Activated B cell treated with CpG ODN at 0.5 μM for 24 hours (primary cell): Measurements from ENCODE around the gene OGDH. TPM values are rescaled to one million over a fixed set of nuclear protein-coding genes. Genes with fewer than 3 reads are reported as not detected.

ENCODE experiments used
- ATAC-seq: fragments of 200-7000 bp; cut with Tn5 transposase; one replicate; pipeline ENCODE4 v1.10.0; 2021; ENCODE audit warnings: low read depth, mild to moderate bottlenecking, moderate library complexity
- CTCF ChIA-PET: fragments of 350-600 bp; sonication (Branson Sonifier 250); formaldehyde crosslinking; loops from one replicate; lab custom pipeline; 2021; ENCODE audit warnings: antibody characterized with exemption; lab: Charles Lee
- POLR2A ChIA-PET: fragments of 350-600 bp; sonication (Branson Sonifier 250); formaldehyde crosslinking; loops from one replicate; lab custom pipeline; 2021; ENCODE audit warnings: antibody characterized with exemption; lab: Charles Lee
- DNase-seq: peaks from one replicate; pipeline ENCODE4 v3.0.0; 2022
- H3K27ac Mint-ChIP-seq: one replicate; pipeline ENCODE4 v1.8.0; 2020; ENCODE audit warnings: mixed read lengths
- H3K27me3 Mint-ChIP-seq: one replicate; pipeline ENCODE4 v1.8.0; 2021; ENCODE audit warnings: mixed read lengths
- H3K36me3 Mint-ChIP-seq: one replicate; pipeline ENCODE4 v1.8.0; 2021; ENCODE audit warnings: low read depth, mixed read lengths
- H3K4me1 Mint-ChIP-seq: one replicate; pipeline ENCODE4 v1.8.0; 2021; ENCODE audit warnings: mixed read lengths
- H3K4me3 Mint-ChIP-seq: one replicate; pipeline ENCODE4 v1.8.0; 2020; ENCODE audit warnings: mild to moderate bottlenecking, mixed read lengths
- H3K9me3 Mint-ChIP-seq: one replicate; pipeline ENCODE4 v1.8.0; 2020; ENCODE audit warnings: mixed read lengths
- CTCF ChIP-seq: fragments of 200-600 bp; IDR thresholded peaks from one replicate; pipeline ENCODE4 v1.8.0; 2022; ENCODE audit warnings: antibody characterized with exemption, mild to moderate bottlenecking
- intact Hi-C: fragments of 100-400 bp; cut with micrococcal nuclease; formaldehyde crosslinking; loops from one replicate; pipeline ENCODE4 v1.15.1; 2024
- total RNA-seq: library from RNA; stranded (reverse); gene quantifications from 2 replicates; pipeline ENCODE4 v1.2.3, GENCODE V29; 2022

The OGDH gene
- total RNA-seq, 1 donor from 2014 or later, result 81.7 TPM

DNA sequence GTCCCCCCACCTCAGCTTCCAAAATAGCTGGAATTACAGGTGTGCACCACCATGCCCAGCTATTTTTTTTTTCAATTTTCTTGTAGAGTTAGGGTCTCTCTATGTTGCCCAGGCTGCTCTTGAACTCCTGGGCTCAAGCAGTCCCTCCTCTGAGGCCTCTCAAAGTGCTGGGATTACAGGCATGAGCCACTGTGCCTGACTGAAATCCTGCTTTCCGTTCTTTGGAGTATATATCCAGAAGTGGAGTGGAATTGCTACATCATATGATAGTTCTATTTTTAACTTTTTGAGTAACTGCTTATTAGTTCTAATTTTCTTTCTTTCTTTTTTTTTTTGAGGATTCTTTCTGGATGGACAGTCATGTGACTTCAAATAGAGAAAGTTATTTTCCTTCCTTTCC is 79.3 kb downstream of the OGDH start:
- H3K27me3 Mint-ChIP-seq, result no peaks in the 10 kb centered on the region
- intact Hi-C loops, result loop anchor here (5.0 kb wide), 1 partner anchor 67 kb away; no protein-coding TSS in a partner anchor
- DNase-seq (no peak), ATAC-seq (no peak)
- POLR2A ChIA-PET, result no interaction called here
- CTCF ChIA-PET, result no interaction called here
- no peak overlapping the region for H3K27ac Mint-ChIP-seq
- peaks cover 63% of the 10 kb centered on the region for H3K36me3 Mint-ChIP-seq
- no peaks in the 10 kb centered on the region for H3K4me1 Mint-ChIP-seq
- no peak overlapping the region for H3K4me3 Mint-ChIP-seq
- TF ChIP-seq CTCF, result no peak
- no peaks in the 10 kb centered on the region for H3K9me3 Mint-ChIP-seq

DNA sequence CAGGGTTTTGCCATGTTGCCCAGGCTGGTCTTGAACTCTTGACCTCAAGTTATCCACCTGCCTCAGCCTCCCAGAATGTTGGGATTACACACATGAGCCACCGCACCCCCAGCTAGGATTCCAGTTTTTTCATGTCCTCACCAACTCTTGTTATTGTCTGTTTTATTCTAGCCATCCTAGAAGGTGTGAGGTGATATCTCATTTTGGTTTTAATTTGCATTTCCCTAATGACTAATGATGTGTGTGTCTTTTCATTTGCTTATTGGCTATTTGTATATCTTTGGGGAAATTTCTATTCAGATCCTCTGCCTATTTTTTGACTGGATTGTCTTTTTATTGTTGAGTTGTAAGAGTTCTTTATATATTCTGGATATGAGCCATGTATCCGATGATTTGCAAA is 83.0 kb downstream of the OGDH start:
- peaks cover 60% of the 10 kb centered on the region for H3K36me3 Mint-ChIP-seq
- H3K27me3 Mint-ChIP-seq, result no peaks in the 10 kb centered on the region
- intact Hi-C loops, result loop anchor here (5.0 kb wide), 1 partner anchor 63 kb away; no protein-coding TSS in a partner anchor
- ATAC-seq, result no peak
- H3K27ac Mint-ChIP-seq, result no peak overlapping the region
- POLR2A ChIA-PET, result interaction anchor here (0.6 kb wide), 3 partner anchors 32 to 98 kb away, joined by 3 to 5 read pairs (median 3); no protein-coding TSS in a partner anchor
- no peak for TF ChIP-seq CTCF
- no peaks in the 10 kb centered on the region for H3K4me1 Mint-ChIP-seq
- H3K9me3 Mint-ChIP-seq, result no peaks in the 10 kb centered on the region
- no peak overlapping the region for H3K4me3 Mint-ChIP-seq
- DNase-seq, result no peak
- CTCF ChIA-PET, result interaction anchor here (0.8 kb wide), 1 partner anchor 670 kb away, joined by 3 read pairs; no protein-coding TSS in a partner anchor

GRCh38 chr7:44693641-44694313 is 87.3 kb downstream of the OGDH start:
- no peak for DNase-seq
- intact Hi-C loops, result no loop called here
- ChIA-PET POLR2A (no interaction called here), CTCF (no interaction called here)
- no peak for ATAC-seq
- Mint-ChIP-seq H3K4me1 (no peaks in the 10 kb centered on the region), H3K27me3 (no peaks in the 10 kb centered on the region), H3K36me3 (peaks cover 76% of the 10 kb centered on the region), H3K27ac (no peak overlapping the region), H3K4me3 (no peak overlapping the region), H3K9me3 (no peaks in the 10 kb centered on the region)
- TF ChIP-seq CTCF, result no peak

DNA sequence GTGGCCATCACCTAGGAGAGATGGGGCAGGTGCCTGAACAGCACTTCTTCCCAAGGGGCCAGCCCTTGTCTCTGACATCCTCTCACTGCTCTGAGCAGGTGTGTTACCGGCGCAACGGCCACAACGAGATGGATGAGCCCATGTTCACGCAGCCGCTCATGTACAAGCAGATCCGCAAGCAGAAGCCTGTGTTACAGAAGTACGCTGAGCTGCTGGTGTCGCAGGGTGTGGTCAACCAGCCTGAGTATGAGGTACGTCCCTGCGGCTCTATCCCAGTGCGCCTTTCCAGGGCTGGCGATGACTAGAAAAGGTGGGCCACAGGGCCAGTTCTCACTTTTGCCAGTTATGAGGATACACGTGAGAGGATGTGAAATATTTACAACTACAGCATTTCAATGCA is 87.9 kb downstream of the OGDH start:
- Mint-ChIP-seq H3K4me1 (no peaks in the 10 kb centered on the region), H3K27me3 (no peaks in the 10 kb centered on the region), H3K36me3 (peaks cover 78% of the 10 kb centered on the region), H3K27ac (no peak overlapping the region), H3K4me3 (no peak overlapping the region), H3K9me3 (no peaks in the 10 kb centered on the region)
- intact Hi-C loops, result no loop called here
- POLR2A ChIA-PET, result no interaction called here
- DNase-seq (no peak), ATAC-seq (no peak)
- CTCF ChIA-PET, result no interaction called here
- TF ChIP-seq CTCF, result no peak

DNA sequence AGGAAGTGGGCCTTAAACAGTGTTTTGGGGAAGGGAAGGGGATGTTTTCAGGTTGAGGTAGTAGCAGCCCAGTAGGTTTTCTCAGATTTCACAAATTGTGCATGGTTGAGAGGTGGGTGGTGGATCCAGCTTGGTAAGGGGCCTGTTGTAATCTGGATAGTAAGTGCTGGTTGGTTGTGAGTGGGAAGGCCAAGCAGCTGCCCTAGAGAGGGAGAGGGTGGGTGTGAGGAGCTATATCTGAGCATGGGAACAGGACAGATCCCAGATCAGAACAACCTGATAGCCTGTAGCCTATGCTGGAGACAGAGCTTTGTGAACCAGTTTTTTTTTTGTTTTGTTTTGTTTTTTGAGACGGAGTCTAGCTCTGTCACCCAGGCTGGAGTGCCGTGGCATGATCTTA is 88.3 kb downstream of the OGDH start:
- TF ChIP-seq CTCF, result no peak
- Mint-ChIP-seq H3K27me3 (no peaks in the 10 kb centered on the region), H3K4me3 (no peak overlapping the region), H3K4me1 (no peaks in the 10 kb centered on the region), H3K27ac (no peak overlapping the region), H3K36me3 (peaks cover 79% of the 10 kb centered on the region), H3K9me3 (no peaks in the 10 kb centered on the region)
- ChIA-PET POLR2A (interaction anchor here (0.6 to 0.7 kb wide), 2 partner anchors 559 to 650 kb away, joined by 3 read pairs; partner anchors contain the start of gene DBNL), CTCF (no interaction called here)
- intact Hi-C loops, result no loop called here
- DNase-seq (no peak), ATAC-seq (no peak)
